SU-DHL-6 (cell line): Measurements from ENCODE around the gene TMEM100.

Experiments
- EZH2phosphoT487 ChIP-seq: fragments of 200-600 bp; sonication (generic), shearing (Covaris generic); conservative IDR thresholded peaks from 2 replicates; pipeline ENCODE4 v1.6.1; 2018; ENCODE audit warnings: mild to moderate bottlenecking, antibody characterized with exemption, low read length, moderate library complexity, mixed read lengths
- TF ChIP-seq, protein P1 (sequence below): fragments of 200-600 bp; sonication (generic); IDR thresholded peaks from one replicate; pipeline ENCODE4 v1.5.1; 2017; ENCODE audit warnings: antibody characterized with exemption, mild to moderate bottlenecking, low read length, moderate library complexity; ENCODE audit not compliant: insufficient read depth, poor library complexity, severe bottlenecking

DNA sequence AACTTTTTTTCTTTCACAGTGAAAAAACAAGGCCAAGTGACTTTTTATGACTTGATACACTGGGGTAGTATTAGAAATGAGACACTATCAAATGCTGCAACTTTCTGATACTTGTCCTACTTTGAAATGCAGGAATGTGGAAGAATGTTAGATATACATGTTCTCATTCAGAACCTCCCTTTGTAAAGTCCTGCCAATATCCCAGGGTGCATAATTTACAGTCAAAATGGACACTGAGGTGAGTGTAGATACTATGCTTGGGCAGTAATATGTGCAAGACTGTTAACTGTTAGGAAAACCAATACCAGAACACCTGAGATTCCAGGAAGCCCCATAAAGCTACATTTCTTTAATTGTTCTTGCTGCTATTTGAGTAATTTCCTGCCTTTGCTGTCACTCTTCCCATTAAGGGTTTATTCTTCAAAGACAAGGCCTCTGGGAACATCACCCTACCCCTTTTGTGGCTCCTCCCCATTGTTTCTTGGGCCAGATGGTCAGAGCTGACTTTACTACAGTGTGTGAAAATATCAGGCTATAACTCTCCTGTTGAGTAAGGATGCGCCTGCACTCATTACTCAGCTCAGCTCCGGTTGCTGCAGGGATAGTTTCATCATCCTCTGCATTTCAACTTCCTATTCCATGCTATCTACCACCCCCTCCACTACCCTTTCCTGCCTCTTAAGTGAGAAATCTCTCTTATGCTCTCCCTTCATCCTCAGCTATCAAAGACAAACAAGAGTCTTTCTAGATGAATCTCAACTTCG is 48.7 kb downstream of the TMEM100 start:
- TF ChIP-seq, protein P1, sequence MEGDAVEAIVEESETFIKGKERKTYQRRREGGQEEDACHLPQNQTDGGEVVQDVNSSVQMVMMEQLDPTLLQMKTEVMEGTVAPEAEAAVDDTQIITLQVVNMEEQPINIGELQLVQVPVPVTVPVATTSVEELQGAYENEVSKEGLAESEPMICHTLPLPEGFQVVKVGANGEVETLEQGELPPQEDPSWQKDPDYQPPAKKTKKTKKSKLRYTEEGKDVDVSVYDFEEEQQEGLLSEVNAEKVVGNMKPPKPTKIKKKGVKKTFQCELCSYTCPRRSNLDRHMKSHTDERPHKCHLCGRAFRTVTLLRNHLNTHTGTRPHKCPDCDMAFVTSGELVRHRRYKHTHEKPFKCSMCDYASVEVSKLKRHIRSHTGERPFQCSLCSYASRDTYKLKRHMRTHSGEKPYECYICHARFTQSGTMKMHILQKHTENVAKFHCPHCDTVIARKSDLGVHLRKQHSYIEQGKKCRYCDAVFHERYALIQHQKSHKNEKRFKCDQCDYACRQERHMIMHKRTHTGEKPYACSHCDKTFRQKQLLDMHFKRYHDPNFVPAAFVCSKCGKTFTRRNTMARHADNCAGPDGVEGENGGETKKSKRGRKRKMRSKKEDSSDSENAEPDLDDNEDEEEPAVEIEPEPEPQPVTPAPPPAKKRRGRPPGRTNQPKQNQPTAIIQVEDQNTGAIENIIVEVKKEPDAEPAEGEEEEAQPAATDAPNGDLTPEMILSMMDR: no peak
- TF ChIP-seq EZH2phosphoT487: no peak
